ENCODE results near the gene CDH3.

CDH3 gene

GRCh38 chr16:68643847-68644246 lies 1.3 kb upstream of the CDH3 start:
- H3K27ac ChIP-seq (ENCODE audit: low read depth, low read length), result no peak overlapping the region
- H3K4me2 ChIP-seq (ENCODE audit: low read length), result no peak overlapping the region
- H3K4me1 ChIP-seq (ENCODE audit: control insufficient read depth, low read length), result peaks cover 13% of the 10 kb centered on the region
- H3K9me2 ChIP-seq (replicated peaks; ENCODE audit: control insufficient read depth, low read length), result no peaks in the 10 kb centered on the region
- no peaks in the 10 kb centered on the region for H3F3A ChIP-seq (ENCODE audit: control insufficient read depth, insufficient read depth)
- TF ChIP-seq, protein P1, sequence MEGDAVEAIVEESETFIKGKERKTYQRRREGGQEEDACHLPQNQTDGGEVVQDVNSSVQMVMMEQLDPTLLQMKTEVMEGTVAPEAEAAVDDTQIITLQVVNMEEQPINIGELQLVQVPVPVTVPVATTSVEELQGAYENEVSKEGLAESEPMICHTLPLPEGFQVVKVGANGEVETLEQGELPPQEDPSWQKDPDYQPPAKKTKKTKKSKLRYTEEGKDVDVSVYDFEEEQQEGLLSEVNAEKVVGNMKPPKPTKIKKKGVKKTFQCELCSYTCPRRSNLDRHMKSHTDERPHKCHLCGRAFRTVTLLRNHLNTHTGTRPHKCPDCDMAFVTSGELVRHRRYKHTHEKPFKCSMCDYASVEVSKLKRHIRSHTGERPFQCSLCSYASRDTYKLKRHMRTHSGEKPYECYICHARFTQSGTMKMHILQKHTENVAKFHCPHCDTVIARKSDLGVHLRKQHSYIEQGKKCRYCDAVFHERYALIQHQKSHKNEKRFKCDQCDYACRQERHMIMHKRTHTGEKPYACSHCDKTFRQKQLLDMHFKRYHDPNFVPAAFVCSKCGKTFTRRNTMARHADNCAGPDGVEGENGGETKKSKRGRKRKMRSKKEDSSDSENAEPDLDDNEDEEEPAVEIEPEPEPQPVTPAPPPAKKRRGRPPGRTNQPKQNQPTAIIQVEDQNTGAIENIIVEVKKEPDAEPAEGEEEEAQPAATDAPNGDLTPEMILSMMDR (IDR thresholded peaks at IDR 0.05; ENCODE audit: low read depth, low read length, poor library complexity, severe bottlenecking), result no peak
- no peak for TF ChIP-seq EZH2phosphoT487 (IDR thresholded peaks at IDR 0.05; ENCODE audit: borderline replicate concordance, low read length)
- no peaks in the 10 kb centered on the region for H3K9me3 ChIP-seq (ENCODE audit: control insufficient read depth, insufficient read depth, low read length)
- H3K79me2 ChIP-seq (ENCODE audit: control insufficient read depth, low read length), result no peaks in the 10 kb centered on the region
- H3K4me3 ChIP-seq (ENCODE audit: low read length), result no peak overlapping the region
- no peaks in the 10 kb centered on the region for H3K36me3 ChIP-seq (ENCODE audit: control insufficient read depth, low read length)
- H4K20me1 ChIP-seq (ENCODE audit: control insufficient read depth, insufficient read depth, low read depth, low read length), result no peaks in the 10 kb centered on the region
- peaks cover 35% of the 10 kb centered on the region for H3K27me3 ChIP-seq (ENCODE audit: control insufficient read depth, low read length)

GRCh38 chr16:68644296-68644695 lies 814 bp upstream of the CDH3 start:
- no peaks in the 10 kb centered on the region for H3F3A ChIP-seq (ENCODE audit: control insufficient read depth, insufficient read depth)
- H3K27me3 ChIP-seq (ENCODE audit: control insufficient read depth, low read length), result peaks cover 35% of the 10 kb centered on the region
- H3K4me1 ChIP-seq (ENCODE audit: control insufficient read depth, low read length), result peaks cover 13% of the 10 kb centered on the region
- TF ChIP-seq EZH2phosphoT487 (IDR thresholded peaks at IDR 0.05; ENCODE audit: borderline replicate concordance, low read length), result no peak
- TF ChIP-seq, protein P1 (IDR thresholded peaks at IDR 0.05; ENCODE audit: low read depth, low read length, poor library complexity, severe bottlenecking), result no peak
- no peaks in the 10 kb centered on the region for H3K79me2 ChIP-seq (ENCODE audit: control insufficient read depth, low read length)
- H3K9me3 ChIP-seq (ENCODE audit: control insufficient read depth, insufficient read depth, low read length), result no peaks in the 10 kb centered on the region
- no peaks in the 10 kb centered on the region for H3K36me3 ChIP-seq (ENCODE audit: control insufficient read depth, low read length)
- peak overlapping the region; percentile 40 for H3K4me2 ChIP-seq (ENCODE audit: low read length)
- H3K4me3 ChIP-seq (ENCODE audit: low read length), result peak overlapping the region; percentile 30; the same call in 1 of the 2 replicates
- no peaks in the 10 kb centered on the region for H4K20me1 ChIP-seq (ENCODE audit: control insufficient read depth, insufficient read depth, low read depth, low read length)
- H3K9me2 ChIP-seq (replicated peaks; ENCODE audit: control insufficient read depth, low read length), result no peaks in the 10 kb centered on the region
- H3K27ac ChIP-seq (ENCODE audit: low read depth, low read length), result no peak overlapping the region

GRCh38 chr16:68645494-68646388 lies 631 bp downstream of the CDH3 start:
- Histone ChIP-seq H3K36me3 (ENCODE audit: control insufficient read depth, low read length) (no peaks in the 10 kb centered on the region), H3K4me1 (ENCODE audit: control insufficient read depth, low read length) (peaks cover 13% of the 10 kb centered on the region), H3F3A (ENCODE audit: control insufficient read depth, insufficient read depth) (no peaks in the 10 kb centered on the region), H3K4me2 (ENCODE audit: low read length) (no peak overlapping the region), H3K27me3 (ENCODE audit: control insufficient read depth, low read length) (peaks cover 35% of the 10 kb centered on the region), H3K9me3 (ENCODE audit: control insufficient read depth, insufficient read depth, low read length) (no peaks in the 10 kb centered on the region), H3K79me2 (ENCODE audit: control insufficient read depth, low read length) (no peaks in the 10 kb centered on the region), H3K4me3 (ENCODE audit: low read length) (no peak overlapping the region), H4K20me1 (ENCODE audit: control insufficient read depth, insufficient read depth, low read depth, low read length) (no peaks in the 10 kb centered on the region), H3K27ac (ENCODE audit: low read depth, low read length) (no peak overlapping the region), H3K9me2 (replicated peaks; ENCODE audit: control insufficient read depth, low read length) (no peaks in the 10 kb centered on the region)
- TF ChIP-seq, protein P1 (IDR thresholded peaks at IDR 0.05; ENCODE audit: low read depth, low read length, poor library complexity, severe bottlenecking), result no peak
- TF ChIP-seq EZH2phosphoT487 (IDR thresholded peaks at IDR 0.05; ENCODE audit: borderline replicate concordance, low read length), result no peak

Data from DOHH2 (cell line).